Measurements from ENCODE around the gene CBFA2T3.

The CBFA2T3 gene

DNA sequence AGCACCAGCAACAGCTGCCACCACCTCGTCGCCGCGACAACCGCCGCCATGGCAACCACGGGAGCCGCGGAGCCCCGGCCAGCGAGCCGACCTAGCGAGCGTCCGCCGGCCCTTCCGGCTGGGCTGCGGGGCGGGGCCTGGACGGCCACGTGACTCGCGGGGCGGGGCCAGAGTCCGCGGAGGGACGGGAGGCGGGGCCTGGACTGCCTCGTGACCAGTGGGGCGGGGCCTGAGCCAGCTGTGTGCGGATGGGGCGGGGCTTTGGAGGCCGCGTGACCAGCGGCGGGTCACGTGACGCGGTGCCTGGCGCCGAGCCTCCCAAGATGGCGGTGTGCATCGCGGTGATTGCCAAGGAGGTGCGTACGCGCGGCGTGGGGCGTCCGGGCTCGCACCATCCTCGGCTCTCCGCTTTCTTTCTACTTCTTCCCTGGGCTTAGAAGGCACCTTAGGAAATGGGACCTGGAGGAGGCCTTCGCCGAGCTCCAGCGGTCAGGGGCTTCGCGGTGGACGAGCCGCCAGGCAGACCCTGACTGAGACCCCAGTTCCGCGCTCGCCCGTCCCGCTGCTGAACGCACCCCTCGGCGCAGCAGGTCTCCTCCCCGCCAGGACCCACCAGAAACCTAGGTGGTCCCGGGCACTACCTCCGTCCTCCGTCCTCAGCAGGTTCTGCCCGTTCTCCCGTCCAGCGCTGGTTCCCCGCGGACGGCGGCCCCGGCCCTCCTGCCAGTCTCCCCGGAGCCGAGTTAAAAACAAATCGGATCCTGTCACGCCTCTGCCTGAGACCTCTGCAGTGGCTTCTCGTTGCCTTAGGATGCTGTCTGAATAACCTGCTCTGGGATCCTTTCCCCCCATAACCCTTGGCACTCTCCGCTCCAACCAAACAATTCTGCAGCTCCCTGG, 119.9 kb downstream of the CBFA2T3 start, which contains the start of the genes GALNS and TRAPPC2L (continued):
- no peak for TF ChIP-seq BCL11B (tag by site-specific recombination; IDR thresholded peaks at IDR 0.05; ENCODE audit: low read depth)
- TF ChIP-seq, protein P1, sequence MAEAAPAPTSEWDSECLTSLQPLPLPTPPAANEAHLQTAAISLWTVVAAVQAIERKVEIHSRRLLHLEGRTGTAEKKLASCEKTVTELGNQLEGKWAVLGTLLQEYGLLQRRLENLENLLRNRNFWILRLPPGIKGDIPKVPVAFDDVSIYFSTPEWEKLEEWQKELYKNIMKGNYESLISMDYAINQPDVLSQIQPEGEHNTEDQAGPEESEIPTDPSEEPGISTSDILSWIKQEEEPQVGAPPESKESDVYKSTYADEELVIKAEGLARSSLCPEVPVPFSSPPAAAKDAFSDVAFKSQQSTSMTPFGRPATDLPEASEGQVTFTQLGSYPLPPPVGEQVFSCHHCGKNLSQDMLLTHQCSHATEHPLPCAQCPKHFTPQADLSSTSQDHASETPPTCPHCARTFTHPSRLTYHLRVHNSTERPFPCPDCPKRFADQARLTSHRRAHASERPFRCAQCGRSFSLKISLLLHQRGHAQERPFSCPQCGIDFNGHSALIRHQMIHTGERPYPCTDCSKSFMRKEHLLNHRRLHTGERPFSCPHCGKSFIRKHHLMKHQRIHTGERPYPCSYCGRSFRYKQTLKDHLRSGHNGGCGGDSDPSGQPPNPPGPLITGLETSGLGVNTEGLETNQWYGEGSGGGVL (tag by site-specific recombination; IDR thresholded peaks at IDR 0.05) = no peak
- TF ChIP-seq PRDM1 (tag by site-specific recombination; IDR thresholded peaks at IDR 0.05) = no peak
- TF ChIP-seq IKZF3 (tag by site-specific recombination; IDR thresholded peaks at IDR 0.05) = no peak
- TF ChIP-seq, protein P2, sequence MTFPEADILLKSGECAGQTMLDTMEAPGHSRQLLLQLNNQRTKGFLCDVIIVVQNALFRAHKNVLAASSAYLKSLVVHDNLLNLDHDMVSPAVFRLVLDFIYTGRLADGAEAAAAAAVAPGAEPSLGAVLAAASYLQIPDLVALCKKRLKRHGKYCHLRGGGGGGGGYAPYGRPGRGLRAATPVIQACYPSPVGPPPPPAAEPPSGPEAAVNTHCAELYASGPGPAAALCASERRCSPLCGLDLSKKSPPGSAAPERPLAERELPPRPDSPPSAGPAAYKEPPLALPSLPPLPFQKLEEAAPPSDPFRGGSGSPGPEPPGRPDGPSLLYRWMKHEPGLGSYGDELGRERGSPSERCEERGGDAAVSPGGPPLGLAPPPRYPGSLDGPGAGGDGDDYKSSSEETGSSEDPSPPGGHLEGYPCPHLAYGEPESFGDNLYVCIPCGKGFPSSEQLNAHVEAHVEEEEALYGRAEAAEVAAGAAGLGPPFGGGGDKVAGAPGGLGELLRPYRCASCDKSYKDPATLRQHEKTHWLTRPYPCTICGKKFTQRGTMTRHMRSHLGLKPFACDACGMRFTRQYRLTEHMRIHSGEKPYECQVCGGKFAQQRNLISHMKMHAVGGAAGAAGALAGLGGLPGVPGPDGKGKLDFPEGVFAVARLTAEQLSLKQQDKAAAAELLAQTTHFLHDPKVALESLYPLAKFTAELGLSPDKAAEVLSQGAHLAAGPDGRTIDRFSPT (tag by site-specific recombination; IDR thresholded peaks at IDR 0.05) = no peak
- TF ChIP-seq ZNF335 (tag by site-specific recombination; conservative IDR thresholded peaks at IDR 0.05) = peak; percentile 80
- no peak for TF ChIP-seq ZNF121 (tag by site-specific recombination; IDR thresholded peaks at IDR 0.05)
- TF ChIP-seq ZNF596 (tag by site-specific recombination; IDR thresholded peaks at IDR 0.05) = no peak
- TF ChIP-seq KLF9 (tag by site-specific recombination; IDR thresholded peaks at IDR 0.05; ENCODE audit: low read depth) = peak; percentile 79
- TF ChIP-seq, protein P3, sequence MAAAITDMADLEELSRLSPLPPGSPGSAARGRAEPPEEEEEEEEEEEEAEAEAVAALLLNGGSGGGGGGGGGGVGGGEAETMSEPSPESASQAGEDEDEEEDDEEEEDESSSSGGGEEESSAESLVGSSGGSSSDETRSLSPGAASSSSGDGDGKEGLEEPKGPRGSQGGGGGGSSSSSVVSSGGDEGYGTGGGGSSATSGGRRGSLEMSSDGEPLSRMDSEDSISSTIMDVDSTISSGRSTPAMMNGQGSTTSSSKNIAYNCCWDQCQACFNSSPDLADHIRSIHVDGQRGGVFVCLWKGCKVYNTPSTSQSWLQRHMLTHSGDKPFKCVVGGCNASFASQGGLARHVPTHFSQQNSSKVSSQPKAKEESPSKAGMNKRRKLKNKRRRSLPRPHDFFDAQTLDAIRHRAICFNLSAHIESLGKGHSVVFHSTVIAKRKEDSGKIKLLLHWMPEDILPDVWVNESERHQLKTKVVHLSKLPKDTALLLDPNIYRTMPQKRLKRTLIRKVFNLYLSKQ (tag by site-specific recombination; IDR thresholded peaks at IDR 0.05; ENCODE audit: borderline replicate concordance) = no peak
- TF ChIP-seq, protein P4, sequence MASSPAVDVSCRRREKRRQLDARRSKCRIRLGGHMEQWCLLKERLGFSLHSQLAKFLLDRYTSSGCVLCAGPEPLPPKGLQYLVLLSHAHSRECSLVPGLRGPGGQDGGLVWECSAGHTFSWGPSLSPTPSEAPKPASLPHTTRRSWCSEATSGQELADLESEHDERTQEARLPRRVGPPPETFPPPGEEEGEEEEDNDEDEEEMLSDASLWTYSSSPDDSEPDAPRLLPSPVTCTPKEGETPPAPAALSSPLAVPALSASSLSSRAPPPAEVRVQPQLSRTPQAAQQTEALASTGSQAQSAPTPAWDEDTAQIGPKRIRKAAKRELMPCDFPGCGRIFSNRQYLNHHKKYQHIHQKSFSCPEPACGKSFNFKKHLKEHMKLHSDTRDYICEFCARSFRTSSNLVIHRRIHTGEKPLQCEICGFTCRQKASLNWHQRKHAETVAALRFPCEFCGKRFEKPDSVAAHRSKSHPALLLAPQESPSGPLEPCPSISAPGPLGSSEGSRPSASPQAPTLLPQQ (tag by site-specific recombination; IDR thresholded peaks at IDR 0.05) = peak; percentile 56; the same call in 1 of the 2 replicates
- TF ChIP-seq, protein P5, sequence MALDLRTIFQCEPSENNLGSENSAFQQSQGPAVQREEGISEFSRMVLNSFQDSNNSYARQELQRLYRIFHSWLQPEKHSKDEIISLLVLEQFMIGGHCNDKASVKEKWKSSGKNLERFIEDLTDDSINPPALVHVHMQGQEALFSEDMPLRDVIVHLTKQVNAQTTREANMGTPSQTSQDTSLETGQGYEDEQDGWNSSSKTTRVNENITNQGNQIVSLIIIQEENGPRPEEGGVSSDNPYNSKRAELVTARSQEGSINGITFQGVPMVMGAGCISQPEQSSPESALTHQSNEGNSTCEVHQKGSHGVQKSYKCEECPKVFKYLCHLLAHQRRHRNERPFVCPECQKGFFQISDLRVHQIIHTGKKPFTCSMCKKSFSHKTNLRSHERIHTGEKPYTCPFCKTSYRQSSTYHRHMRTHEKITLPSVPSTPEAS (tag by site-specific recombination; IDR thresholded peaks at IDR 0.05) = no peak
- TF ChIP-seq ZNF266 (tag by site-specific recombination; IDR thresholded peaks at IDR 0.05; ENCODE audit: low read depth) = no peak
- TF ChIP-seq ZNF843 (tag by site-specific recombination; IDR thresholded peaks at IDR 0.05) = peak; percentile 30; the same call in 1 of the 2 replicates
- no peak for TF ChIP-seq TRIM28 (IDR thresholded peaks at IDR 0.05; ENCODE audit: borderline replicate concordance, low read length)
- TF ChIP-seq, protein P6, sequence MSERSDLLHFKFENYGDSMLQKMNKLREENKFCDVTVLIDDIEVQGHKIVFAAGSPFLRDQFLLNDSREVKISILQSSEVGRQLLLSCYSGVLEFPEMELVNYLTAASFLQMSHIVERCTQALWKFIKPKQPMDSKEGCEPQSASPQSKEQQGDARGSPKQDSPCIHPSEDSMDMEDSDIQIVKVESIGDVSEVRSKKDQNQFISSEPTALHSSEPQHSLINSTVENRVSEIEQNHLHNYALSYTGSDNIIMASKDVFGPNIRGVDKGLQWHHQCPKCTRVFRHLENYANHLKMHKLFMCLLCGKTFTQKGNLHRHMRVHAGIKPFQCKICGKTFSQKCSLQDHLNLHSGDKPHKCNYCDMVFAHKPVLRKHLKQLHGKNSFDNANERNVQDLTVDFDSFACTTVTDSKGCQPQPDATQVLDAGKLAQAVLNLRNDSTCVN (tag by site-specific recombination; optimal IDR thresholded peaks at IDR 0.05) = peak; percentile 55
- TF ChIP-seq, protein P7, sequence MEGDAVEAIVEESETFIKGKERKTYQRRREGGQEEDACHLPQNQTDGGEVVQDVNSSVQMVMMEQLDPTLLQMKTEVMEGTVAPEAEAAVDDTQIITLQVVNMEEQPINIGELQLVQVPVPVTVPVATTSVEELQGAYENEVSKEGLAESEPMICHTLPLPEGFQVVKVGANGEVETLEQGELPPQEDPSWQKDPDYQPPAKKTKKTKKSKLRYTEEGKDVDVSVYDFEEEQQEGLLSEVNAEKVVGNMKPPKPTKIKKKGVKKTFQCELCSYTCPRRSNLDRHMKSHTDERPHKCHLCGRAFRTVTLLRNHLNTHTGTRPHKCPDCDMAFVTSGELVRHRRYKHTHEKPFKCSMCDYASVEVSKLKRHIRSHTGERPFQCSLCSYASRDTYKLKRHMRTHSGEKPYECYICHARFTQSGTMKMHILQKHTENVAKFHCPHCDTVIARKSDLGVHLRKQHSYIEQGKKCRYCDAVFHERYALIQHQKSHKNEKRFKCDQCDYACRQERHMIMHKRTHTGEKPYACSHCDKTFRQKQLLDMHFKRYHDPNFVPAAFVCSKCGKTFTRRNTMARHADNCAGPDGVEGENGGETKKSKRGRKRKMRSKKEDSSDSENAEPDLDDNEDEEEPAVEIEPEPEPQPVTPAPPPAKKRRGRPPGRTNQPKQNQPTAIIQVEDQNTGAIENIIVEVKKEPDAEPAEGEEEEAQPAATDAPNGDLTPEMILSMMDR (tag by site-specific recombination; IDR thresholded peaks at IDR 0.05) = no peak
- 0 out of 2 replicates have a peak, but pooled peaks have one; percentile 16 for TF ChIP-seq GLIS2 (tag by site-specific recombination; IDR thresholded peaks at IDR 0.05)
- TF ChIP-seq ZNF274 (IDR thresholded peaks at IDR 0.05; ENCODE audit: low read length) = no peak
- no peak for TF ChIP-seq ZNF274 (tag by site-specific recombination; IDR thresholded peaks at IDR 0.05; ENCODE audit: borderline replicate concordance)
- peak; percentile 78 for TF ChIP-seq SP3 (tag by site-specific recombination; IDR thresholded peaks at IDR 0.05)
- no peak for TF ChIP-seq ZNF544 (tag by site-specific recombination; IDR thresholded peaks at IDR 0.05)
- no peak for TF ChIP-seq ZNF404 (tag by site-specific recombination; IDR thresholded peaks at IDR 0.05)
- no peak for TF ChIP-seq ZNF548 (tag by site-specific recombination; IDR thresholded peaks at IDR 0.05)

Measured in HEK293 (cell line).